ENCODE results near the gene ALX4.
A peak's percentile ranks its signal among the peaks of the same experiment; 100 is the strongest.

DNA sequence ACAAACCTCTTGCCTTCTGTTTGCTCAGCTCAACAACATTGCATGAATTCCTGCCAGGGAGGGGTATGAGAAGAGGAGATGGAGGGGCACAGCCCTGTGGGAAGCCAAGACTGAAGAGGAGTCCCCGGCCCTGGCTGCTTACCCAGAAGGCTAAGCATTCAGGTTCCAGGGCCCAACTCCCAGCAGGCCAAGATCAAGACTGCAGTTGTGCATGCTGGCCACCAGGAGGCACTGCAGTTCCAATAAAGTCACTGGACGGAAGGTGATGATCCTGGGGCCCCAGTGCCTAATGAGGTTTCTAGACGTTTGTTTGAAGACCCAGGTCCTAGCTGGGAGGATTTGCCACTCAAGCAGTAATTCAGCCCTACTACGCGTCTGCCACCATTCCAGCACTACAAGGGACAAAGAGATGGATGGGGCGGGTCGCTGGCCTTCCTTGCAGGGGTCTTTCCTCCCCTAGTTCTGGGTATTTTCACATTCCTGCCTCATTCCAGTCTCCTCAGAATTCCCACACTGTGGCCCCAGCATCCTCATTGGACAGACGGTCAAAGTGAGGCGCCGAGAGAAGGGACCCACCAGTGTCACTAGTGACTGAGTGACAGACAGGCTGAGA lies 23.6 kb downstream of the ALX4 start:
- TF ChIP-seq, protein P1, sequence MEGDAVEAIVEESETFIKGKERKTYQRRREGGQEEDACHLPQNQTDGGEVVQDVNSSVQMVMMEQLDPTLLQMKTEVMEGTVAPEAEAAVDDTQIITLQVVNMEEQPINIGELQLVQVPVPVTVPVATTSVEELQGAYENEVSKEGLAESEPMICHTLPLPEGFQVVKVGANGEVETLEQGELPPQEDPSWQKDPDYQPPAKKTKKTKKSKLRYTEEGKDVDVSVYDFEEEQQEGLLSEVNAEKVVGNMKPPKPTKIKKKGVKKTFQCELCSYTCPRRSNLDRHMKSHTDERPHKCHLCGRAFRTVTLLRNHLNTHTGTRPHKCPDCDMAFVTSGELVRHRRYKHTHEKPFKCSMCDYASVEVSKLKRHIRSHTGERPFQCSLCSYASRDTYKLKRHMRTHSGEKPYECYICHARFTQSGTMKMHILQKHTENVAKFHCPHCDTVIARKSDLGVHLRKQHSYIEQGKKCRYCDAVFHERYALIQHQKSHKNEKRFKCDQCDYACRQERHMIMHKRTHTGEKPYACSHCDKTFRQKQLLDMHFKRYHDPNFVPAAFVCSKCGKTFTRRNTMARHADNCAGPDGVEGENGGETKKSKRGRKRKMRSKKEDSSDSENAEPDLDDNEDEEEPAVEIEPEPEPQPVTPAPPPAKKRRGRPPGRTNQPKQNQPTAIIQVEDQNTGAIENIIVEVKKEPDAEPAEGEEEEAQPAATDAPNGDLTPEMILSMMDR (IDR thresholded peaks at IDR 0.05), result peak; percentile 88 to 95 (median 93)
- TF ChIP-seq POLR2AphosphoS5 (IDR thresholded peaks at IDR 0.05) (no peak), EP300 (IDR thresholded peaks at IDR 0.05; ENCODE audit: low read depth) (no peak)
